H1 (cell line): ENCODE measurements around the gene CCDC93. TPM values are rescaled to one million over a fixed set of nuclear protein-coding genes. Genes with fewer than 3 reads are reported as not detected.

Experiments
- CTCF ChIA-PET: fragments of 300-600 bp; sonication (Branson Sonifier 250); formaldehyde crosslinking; loops from one replicate; lab custom pipeline; 2021; ENCODE audit not compliant: partially characterized antibody; lab: Charles Lee
- POLR2A ChIA-PET: fragments of 300-600 bp; sonication (Branson Sonifier 250); formaldehyde crosslinking; loops from one replicate; lab custom pipeline; 2021; ENCODE audit warnings: inconsistent platforms; ENCODE audit not compliant: partially characterized antibody; lab: Charles Lee
- DNase-seq, 2 experiments: peaks; one replicate each; pipeline versions ENCODE4 v3.0.0 to v3.0.0-alpha.2; 2010 to 2022; ENCODE audit warnings: low spot score in 2 of 2, low read depth in 1 of 2, mixed read lengths in 1 of 2
- FAIRE-seq: peaks from 2 replicates; lab custom pipeline; 2011; peaks lifted over from hg19 to GRCh38; lab: Jason Lieb, UNC
- H2AFZ ChIP-seq: 2 replicates; pipeline ENCODE4 v1.8.1; 2012; ENCODE audit warnings: low read length, inconsistent platforms
- H2AK5ac ChIP-seq: 2 replicates; pipeline ENCODE4 v1.6.1; 2013; ENCODE audit warnings: low read depth, low read length
- H2BK120ac ChIP-seq: replicated peaks from 2 replicates; pipeline ENCODE3; 2013; ENCODE audit warnings: low read depth, low read length, inconsistent platforms
- H2BK12ac ChIP-seq: 2 replicates; pipeline ENCODE4 v1.6.1; 2013; ENCODE audit warnings: low read depth, low read length
- H2BK15ac ChIP-seq: 2 replicates; pipeline ENCODE4 v1.6.1; 2013; ENCODE audit warnings: low read length
- H2BK20ac ChIP-seq: 2 replicates; pipeline ENCODE4 v1.6.1; 2013; ENCODE audit warnings: low read length
- H2BK5ac ChIP-seq: 2 replicates; pipeline ENCODE4 v1.6.1; 2013; ENCODE audit warnings: low read depth, low read length
- H3K14ac ChIP-seq: 2 replicates; pipeline ENCODE4 v1.6.1; 2013; ENCODE audit warnings: inconsistent platforms; ENCODE audit not compliant: insufficient read length
- H3K18ac ChIP-seq: 2 replicates; pipeline ENCODE4 v1.6.1; 2013; ENCODE audit warnings: low read length; ENCODE audit errors: extremely low read depth
- H3K23ac ChIP-seq: 2 replicates; pipeline ENCODE4 v1.6.1; 2013; ENCODE audit warnings: inconsistent platforms; ENCODE audit not compliant: insufficient read length
- H3K23me2 ChIP-seq: 2 replicates; pipeline ENCODE4 v1.6.1; 2013; ENCODE audit warnings: low read depth, low read length
- H3K27ac ChIP-seq: 2 replicates; pipeline ENCODE4 v1.6.1; 2011; ENCODE audit warnings: low read depth, low read length, inconsistent platforms
- H3K27me3 ChIP-seq, 4 experiments: replicated peaks in 1 of 4; 1 replicate in 1 of 4; 2 replicates in 3 of 4; pipeline versions ENCODE4 v1.6.1 to v1.8.1; 2011 to 2013; ENCODE audit warnings: low read length in 3 of 4, mild to moderate bottlenecking in 3 of 4, inconsistent platforms in 2 of 4, mixed read lengths in 2 of 4, moderate library complexity in 1 of 4; ENCODE audit not compliant: control insufficient read depth in 3 of 4, insufficient read depth in 3 of 4; ENCODE audit errors: extremely low read depth in 1 of 4
- H3K36me3 ChIP-seq, 4 experiments: 2 replicates each; pipeline versions ENCODE4 v1.6.1 to v1.8.1; 2011 to 2013; ENCODE audit warnings: mild to moderate bottlenecking in 4 of 4, low read length in 3 of 4, moderate library complexity in 2 of 4, control low read depth in 1 of 4, inconsistent platforms in 1 of 4; ENCODE audit not compliant: insufficient read depth in 4 of 4, control insufficient read depth in 2 of 4
- H3K4ac ChIP-seq: replicated peaks from 2 replicates; pipeline ENCODE3; 2013; ENCODE audit warnings: low read length, low read depth, mixed read lengths, inconsistent platforms; ENCODE audit not compliant: insufficient read length
- H3K4me1 ChIP-seq, 4 experiments: replicated peaks in 1 of 4; 1 replicate in 1 of 4; 2 replicates in 3 of 4; pipeline versions ENCODE4 v1.6.1 to v1.8.1; 2011 to 2013; ENCODE audit warnings: low read length in 3 of 4, inconsistent platforms in 2 of 4, mixed read lengths in 1 of 4; ENCODE audit not compliant: insufficient read depth in 4 of 4, control insufficient read depth in 3 of 4
- H3K4me2 ChIP-seq, 2 experiments: 2 replicates each; pipeline versions ENCODE4 v1.6.1 to v1.8.1; 2011 to 2013; ENCODE audit warnings: low read depth in 2 of 2, low read length in 2 of 2, control low read depth in 1 of 2, inconsistent platforms in 1 of 2, mild to moderate bottlenecking in 1 of 2; ENCODE audit not compliant: insufficient read depth in 1 of 2
- H3K4me3 ChIP-seq, 4 experiments: fragments of 200-600, 300-600 bp in 1 of 4; sonication (generic), shearing (Covaris generic), sonication (Bioruptor Twin) in 1 of 4; 2 replicates each; pipeline versions ENCODE4 v1.5.1 to v1.8.1; 2011 to 2016; ENCODE audit warnings: low read length in 4 of 4, low read depth in 3 of 4, control low read depth in 2 of 4, inconsistent platforms in 2 of 4, mild to moderate bottlenecking in 2 of 4, mixed read lengths in 1 of 4, moderate library complexity in 1 of 4; ENCODE audit not compliant: insufficient read depth in 2 of 4; ENCODE audit errors: extremely low read depth in 1 of 4
- H3K56ac ChIP-seq: replicated peaks from 2 replicates; pipeline ENCODE3; 2013; ENCODE audit warnings: low read depth, mild to moderate bottlenecking, mixed read lengths, low read length, inconsistent platforms; ENCODE audit not compliant: insufficient read length
- H3K79me1 ChIP-seq: 2 replicates; pipeline ENCODE4 v1.6.1; 2013; ENCODE audit warnings: low read depth, low read length, control low read depth
- H3K79me2 ChIP-seq, 2 experiments: 2 replicates each; pipeline versions ENCODE4 v1.6.1 to v1.8.1; 2012 to 2013; ENCODE audit warnings: low read length in 2 of 2, mild to moderate bottlenecking in 2 of 2, inconsistent platforms in 1 of 2; ENCODE audit not compliant: insufficient read depth in 2 of 2, control insufficient read depth in 1 of 2
- H3K9ac ChIP-seq, 4 experiments: replicated peaks in 1 of 4; 1 replicate in 1 of 4; 2 replicates in 3 of 4; pipeline versions ENCODE4 v1.6.1 to v1.8.1; 2011 to 2013; ENCODE audit warnings: low read depth in 3 of 4, low read length in 3 of 4, control low read depth in 2 of 4, mild to moderate bottlenecking in 2 of 4, moderate library complexity in 2 of 4, inconsistent platforms in 1 of 4; ENCODE audit errors: extremely low read depth in 1 of 4
- H3K9me3 ChIP-seq, 2 experiments: 2 replicates each; pipeline versions ENCODE4 v1.6.1 to v1.8.1; 2012 to 2013; ENCODE audit warnings: mild to moderate bottlenecking in 2 of 2, moderate library complexity in 2 of 2, control low read depth in 1 of 2, inconsistent platforms in 1 of 2, low read depth in 1 of 2, low read length in 1 of 2, mixed read lengths in 1 of 2; ENCODE audit not compliant: insufficient read depth in 2 of 2
- H4K20me1 ChIP-seq, 2 experiments: replicated peaks in 1 of 2; 2 replicates each; pipeline versions ENCODE3 to v1.8.1; 2011 to 2013; ENCODE audit warnings: inconsistent platforms in 2 of 2, low read length in 2 of 2, mild to moderate bottlenecking in 1 of 2; ENCODE audit not compliant: insufficient read depth in 2 of 2, control insufficient read depth in 1 of 2
- H4K5ac ChIP-seq: 2 replicates; pipeline ENCODE4 v1.6.1; 2013; ENCODE audit warnings: low read length, low read depth, mixed read lengths, inconsistent platforms; ENCODE audit not compliant: insufficient read length
- H4K8ac ChIP-seq: 2 replicates; pipeline ENCODE4 v1.8.0; 2013; ENCODE audit warnings: mild to moderate bottlenecking, moderate library complexity, low read length, inconsistent platforms; ENCODE audit not compliant: insufficient read depth; ENCODE audit errors: extremely low read depth
- H4K91ac ChIP-seq: replicated peaks from 2 replicates; pipeline ENCODE3; 2013; ENCODE audit warnings: low read length, mixed read lengths, inconsistent platforms; ENCODE audit not compliant: insufficient read length
- BCL11A ChIP-seq, 2 experiments: IDR thresholded peaks; one replicate each; pipeline ENCODE4 v1.6.1; 2011; ENCODE audit warnings: low read depth in 2 of 2, low read length in 2 of 2, mild to moderate bottlenecking in 2 of 2
- CHD2 ChIP-seq: IDR thresholded peaks from 2 replicates; pipeline ENCODE4 v1.6.1; 2012; ENCODE audit warnings: low read length, improper control_type of control experiment
- FOSL1 ChIP-seq: IDR thresholded peaks from 2 replicates; pipeline ENCODE4 v1.6.1; 2011; ENCODE audit warnings: mild to moderate bottlenecking, low read depth, low read length, moderate library complexity; ENCODE audit not compliant: insufficient read depth
- JUND ChIP-seq: IDR thresholded peaks from 2 replicates; pipeline ENCODE4 v1.6.1; 2011; ENCODE audit warnings: mild to moderate bottlenecking, improper control_type of control experiment, low read length
- MAFK ChIP-seq: IDR thresholded peaks from 2 replicates; pipeline ENCODE4 v1.6.1; 2012; ENCODE audit warnings: low read depth, mild to moderate bottlenecking, improper control_type of control experiment, low read length
- NANOG ChIP-seq: IDR thresholded peaks from 2 replicates; pipeline ENCODE4 v1.6.1; 2011; ENCODE audit warnings: low read length, low read depth, mild to moderate bottlenecking, inconsistent platforms; ENCODE audit not compliant: insufficient read depth, poor library complexity, severe bottlenecking
- RNF2 ChIP-seq: fragments of 200-900, 300-1000 bp; sonication (generic); IDR thresholded peaks from 2 replicates; pipeline ENCODE4 v1.7.1; 2016; ENCODE audit warnings: borderline replicate concordance, low read depth, mild to moderate bottlenecking, antibody characterized with exemption, low read length; ENCODE audit not compliant: poor library complexity, severe bottlenecking; ENCODE audit errors: missing control alignments
- SAP30 ChIP-seq: fragments of 300-600 bp; sonication (generic); IDR thresholded peaks from 2 replicates; pipeline ENCODE4 v1.7.1; 2012; ENCODE audit warnings: low read length, moderate library complexity, mild to moderate bottlenecking, inconsistent platforms; ENCODE audit not compliant: insufficient read depth, insufficient replicate concordance
- SIX5 ChIP-seq: IDR thresholded peaks from 2 replicates; pipeline ENCODE4 v1.6.1; 2011; ENCODE audit warnings: mild to moderate bottlenecking, low read depth, low read length
- SRF ChIP-seq: IDR thresholded peaks from 2 replicates; pipeline ENCODE4 v1.6.1; 2011; ENCODE audit warnings: mild to moderate bottlenecking, low read depth, low read length, moderate library complexity
- TCF12 ChIP-seq: IDR thresholded peaks from 2 replicates; pipeline ENCODE4 v1.6.1; 2011; ENCODE audit warnings: low read depth, mild to moderate bottlenecking, low read length
- ZNF274 ChIP-seq: IDR thresholded peaks from 2 replicates; pipeline ENCODE4 v1.7.0; 2012; ENCODE audit warnings: low read length, borderline replicate concordance; ENCODE audit errors: extremely low read depth
- WGBS, 2 experiments: shearing (Covaris generic) in 1 of 2; methylation state at CpG; one replicate each; pipeline versions ENCODE4 v1.1.6 to v1.1.7; 2013 to 2015; ENCODE audit warnings: low lambda C conversion rate in 2 of 2, mixed read lengths in 2 of 2, inconsistent platforms in 1 of 2, low coverage in 1 of 2, missing lambda C conversion rate in 1 of 2; ENCODE audit not compliant: insufficient replicate concordance in 2 of 2, insufficient coverage in 1 of 2, insufficient read length in 1 of 2; ENCODE audit errors: extremely low coverage in 1 of 2, missing lambda C conversion rate in 1 of 2; 5-methylcytosine and 5-hydroxymethylcytosine counted together
- polyA plus RNA-seq, 7 experiments: library from polyadenylated mRNA; depleted of rRNA in 3 of 7; stranded (reverse) in 5 of 7; unstranded in 2 of 7; fragments of >200 nt in 5 of 7; fragments of 200-250 nt in 2 of 7; gene quantifications; 1 replicate in 5 of 7; 2 replicates in 1 of 7; 4 replicates in 1 of 7; pipeline versions ENCODE4 v1.2.1 to v1.2.3, GENCODE V29; 2011 to 2013; ENCODE audit warnings: missing spikeins in 2 of 7, mixed read lengths in 2 of 7
- total RNA-seq: library from RNA; stranded (reverse); fragmentation: NEBNext Ultra II Directional; extraction: Animal tissue kit (Norgen Biotek cat#: 25700); gene quantifications from 2 replicates; pipeline ENCODE4 v1.2.1, GENCODE V29; 2021
- TF ChIP-seq, protein P1 (sequence below): IDR thresholded peaks from 2 replicates; pipeline ENCODE4 v1.6.1; 2011; ENCODE audit warnings: low read length, improper control_type of control experiment

CCDC93 gene
- total and polyA plus RNA-seq, 2 of the 8 experiments (the other 6 are each of a cell fraction or from before 2014, with no cell fraction given), result 5.5 to 18.0 TPM

DNA sequence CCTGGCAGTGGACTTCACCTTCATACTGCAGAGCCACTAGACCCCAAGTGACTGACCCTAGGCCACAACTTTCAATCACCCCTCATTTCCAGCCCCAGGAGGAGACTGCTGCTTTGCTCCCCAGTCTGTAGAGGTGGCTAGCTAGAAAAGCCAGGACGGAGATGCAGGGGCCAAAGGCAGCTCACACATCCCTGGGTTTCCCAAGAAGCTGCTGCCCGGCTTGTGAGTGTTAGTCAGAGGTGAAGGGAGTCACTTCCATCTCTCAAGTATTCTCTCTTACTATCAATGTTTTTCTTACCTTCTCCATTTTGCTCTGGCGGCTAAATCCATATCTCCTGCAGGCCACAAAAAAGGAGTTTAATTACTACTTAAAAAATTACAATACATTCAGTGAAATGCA lies 36.2 kb downstream of the CCDC93 start:
- Histone ChIP-seq H3K27me3 (no peaks in the 10 kb centered on the region), H2BK12ac (no peak overlapping the region), H2BK15ac (no peak overlapping the region), H3K79me2 (no peaks in the 10 kb centered on the region), H4K8ac (no peak overlapping the region), H3K18ac (no peak overlapping the region), H2AFZ (no peak overlapping the region), H3K9me3 (no peaks in the 10 kb centered on the region), H3K4me1 (no peaks in the 10 kb centered on the region; a peak in 1 of 7 replicates), H3K23me2 (no peaks in the 10 kb centered on the region), H3K14ac (no peak overlapping the region), H3K4me2 (no peak overlapping the region), H2BK20ac (no peak overlapping the region), H4K5ac (no peak overlapping the region), H3K9ac (no peak overlapping the region), H3K23ac (no peak overlapping the region), H3K79me1 (no peaks in the 10 kb centered on the region), H2BK120ac (no peak overlapping the region), H3K4ac (no peak overlapping the region), H3K4me3 (no peak overlapping the region), H4K20me1 (no peaks in the 10 kb centered on the region), H3K27ac (no peak overlapping the region), H2AK5ac (no peak overlapping the region), H3K56ac (no peak overlapping the region), H2BK5ac (no peak overlapping the region), H4K91ac (no peak overlapping the region), H3K36me3 (peaks cover 0 to 14% (median 5%) of the 10 kb centered on the region in 4 experiments; a peak in 4 of 8 replicates)
- FAIRE-seq (no peak), DNase-seq (no peak)
- ChIA-PET CTCF (interaction anchor here (1.0 to 2.0 kb wide), 2 partner anchors 9 to 25 kb away, joined by 4 to 11 read pairs; no protein-coding TSS in a partner anchor), POLR2A (no interaction called here)
- 91% methylated on average over 3 of the region's 3 CpGs; no CpG with 5 or more reads in 1 of the 2 experiments for WGBS, 2 experiments
- no peak for TF ChIP-seq SAP30
- no peak for TF ChIP-seq NANOG
- no peak for TF ChIP-seq CHD2
- no peak for TF ChIP-seq ZNF274
- TF ChIP-seq, protein P1, sequence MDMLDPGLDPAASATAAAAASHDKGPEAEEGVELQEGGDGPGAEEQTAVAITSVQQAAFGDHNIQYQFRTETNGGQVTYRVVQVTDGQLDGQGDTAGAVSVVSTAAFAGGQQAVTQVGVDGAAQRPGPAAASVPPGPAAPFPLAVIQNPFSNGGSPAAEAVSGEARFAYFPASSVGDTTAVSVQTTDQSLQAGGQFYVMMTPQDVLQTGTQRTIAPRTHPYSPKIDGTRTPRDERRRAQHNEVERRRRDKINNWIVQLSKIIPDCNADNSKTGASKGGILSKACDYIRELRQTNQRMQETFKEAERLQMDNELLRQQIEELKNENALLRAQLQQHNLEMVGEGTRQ, result no peak
- no peak for TF ChIP-seq BCL11A (IDR thresholded peaks at IDR 0.05; ENCODE audit: low read depth in 2 of 2, low read length in 2 of 2)
- TF ChIP-seq SRF, result no peak
- no peak for TF ChIP-seq RNF2
- TF ChIP-seq FOSL1, result no peak
- no peak for TF ChIP-seq SIX5
- TF ChIP-seq MAFK, result no peak
- no peak for TF ChIP-seq JUND
- no peak for TF ChIP-seq TCF12
